ENCODE data around the gene MFSD6.

Gene MFSD6

DNA sequence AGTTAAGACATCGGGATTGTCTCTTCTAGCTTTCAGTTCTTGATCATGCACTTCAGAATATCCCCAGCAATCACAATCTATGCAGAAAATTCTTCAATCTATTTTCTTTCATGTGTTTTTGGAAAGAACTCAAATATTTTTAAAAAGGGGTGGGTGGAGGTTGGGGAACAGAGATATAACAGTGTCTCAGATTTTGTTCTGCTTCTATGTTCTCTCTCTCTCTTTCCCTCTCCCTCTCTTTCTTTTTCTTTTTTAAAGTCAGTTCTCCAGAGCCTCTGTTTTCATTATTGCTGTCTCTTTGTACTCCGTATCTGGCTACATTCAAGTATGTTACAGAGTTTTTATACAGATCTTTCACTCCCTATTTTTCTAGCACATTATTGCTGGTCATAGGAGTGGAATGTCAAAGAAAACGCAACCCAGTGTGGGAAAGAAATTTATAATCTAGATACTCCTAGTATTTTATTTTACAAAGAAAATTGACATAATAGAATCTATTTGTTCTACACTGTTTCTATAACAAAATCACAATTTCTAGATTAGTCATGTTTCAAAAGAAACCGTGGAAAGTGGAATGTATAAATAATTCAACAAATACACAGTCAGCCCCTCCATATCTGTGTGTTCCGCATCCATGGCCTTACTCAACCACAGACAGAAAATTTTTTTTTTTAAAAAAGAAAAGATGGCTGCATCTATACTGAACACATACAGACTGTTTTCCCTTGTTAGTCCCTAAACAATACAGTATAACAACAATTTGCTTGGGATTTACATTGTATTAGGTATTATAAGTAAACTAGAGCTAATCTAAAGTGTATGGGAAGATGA, 137.6 kb downstream of the MFSD6 start:
- peaks cover 6% of the 10 kb centered on the region for H3K9me3 ChIP-seq (ENCODE audit: control insufficient read depth, low read length)
- no CpG with 5 or more reads among the region's 5 CpGs for WGBS, 2 experiments (ENCODE audit: insufficient coverage in 2 of 2)
- no peak overlapping the region for H3K4me3 ChIP-seq (ENCODE audit: extremely low read depth, insufficient read depth, low read length, poor library complexity, severe bottlenecking)
- no peak overlapping the region for H3K27ac ChIP-seq (ENCODE audit: low read depth, low read length, severe bottlenecking)
- no peaks in the 10 kb centered on the region for H3K36me3 ChIP-seq (ENCODE audit: control insufficient read depth, insufficient read depth, low read length)
- no peaks in the 10 kb centered on the region for H3K4me1 ChIP-seq (ENCODE audit: control insufficient read depth, insufficient read depth, low read length, poor library complexity, severe bottlenecking)

GRCh38 chr2:190546734-190547133, 138.6 kb downstream of the MFSD6 start:
- no peak overlapping the region for H3K27ac ChIP-seq (ENCODE audit: low read depth, low read length, severe bottlenecking)
- peaks cover 2% of the 10 kb centered on the region for H3K9me3 ChIP-seq (ENCODE audit: control insufficient read depth, low read length)
- 86% methylated on average over 1 of the region's 3 CpGs; no CpG with 5 or more reads in 1 of the 2 experiments for WGBS, 2 experiments (ENCODE audit: insufficient coverage in 2 of 2)
- H3K4me3 ChIP-seq (ENCODE audit: extremely low read depth, insufficient read depth, low read length, poor library complexity, severe bottlenecking) = no peak overlapping the region
- H3K4me1 ChIP-seq (ENCODE audit: control insufficient read depth, insufficient read depth, low read length, poor library complexity, severe bottlenecking) = no peaks in the 10 kb centered on the region
- H3K36me3 ChIP-seq (ENCODE audit: control insufficient read depth, insufficient read depth, low read length) = no peaks in the 10 kb centered on the region

- Histone ChIP-seq H3K9me3 (ENCODE audit: control insufficient read depth, low read length) (no peaks in the 10 kb centered on the region), H3K36me3 (ENCODE audit: control insufficient read depth, insufficient read depth, low read length) (no peaks in the 10 kb centered on the region), H3K4me1 (ENCODE audit: control insufficient read depth, insufficient read depth, low read length, poor library complexity, severe bottlenecking) (no peaks in the 10 kb centered on the region), H3K4me3 (ENCODE audit: extremely low read depth, insufficient read depth, low read length, poor library complexity, severe bottlenecking) (no peak overlapping the region), H3K27ac (ENCODE audit: low read depth, low read length, severe bottlenecking) (no peak overlapping the region)
Measured at GRCh38 chr2:190547886-190548285, 139.7 kb downstream of the MFSD6 start.

- Histone ChIP-seq H3K36me3 (ENCODE audit: control insufficient read depth, insufficient read depth, low read length) (no peaks in the 10 kb centered on the region), H3K9me3 (ENCODE audit: control insufficient read depth, low read length) (no peaks in the 10 kb centered on the region), H3K4me3 (ENCODE audit: extremely low read depth, insufficient read depth, low read length, poor library complexity, severe bottlenecking) (no peak overlapping the region), H3K4me1 (ENCODE audit: control insufficient read depth, insufficient read depth, low read length, poor library complexity, severe bottlenecking) (peaks cover 4% of the 10 kb centered on the region), H3K27ac (ENCODE audit: low read depth, low read length, severe bottlenecking) (no peak overlapping the region)
- WGBS, 2 experiments (ENCODE audit: insufficient coverage in 2 of 2) = 88 to 100% methylated on average over 1 to 3 of the region's 3 CpGs
Measured at GRCh38 chr2:190550137-190550536, 142.0 kb downstream of the MFSD6 start.

All from mesodermal cell (in vitro differentiated cells).